Lower leg skin (tissue), 4 donors: ENCODE results near the gene MFSD1. TPM values are rescaled to one million over a fixed set of nuclear protein-coding genes. Genes with fewer than 3 reads are reported as not detected.

Experiments used
- DNase-seq, 2 donors: peaks; one replicate each; pipeline ENCODE4 v3.0.0-alpha.2; 2019; ENCODE audit warnings: low spot score in 2 of 2
- H3K4me3 ChIP-seq: fragments of 200-600 bp; sonication (generic); 2 replicates; pipeline ENCODE4 v1.5.1; 2017; ENCODE audit warnings: mild to moderate bottlenecking, low read depth; ENCODE audit not compliant: poor library complexity, severe bottlenecking
- CTCF ChIP-seq, 3 donors: fragments of 450-650 bp; IDR thresholded peaks; one replicate each; pipeline ENCODE4 v1.5.1; 2016; ENCODE audit warnings: antibody characterized with exemption in 3 of 3, mild to moderate bottlenecking in 3 of 3, moderate library complexity in 2 of 3
- POLR2A ChIP-seq, 2 donors: fragments of 450-650 bp; IDR thresholded peaks; one replicate each; pipeline ENCODE4 v1.6.1; 2016 to 2017; ENCODE audit warnings: antibody characterized with exemption in 2 of 2, mild to moderate bottlenecking in 1 of 2, moderate library complexity in 1 of 2
- WGBS, 2 donors: methylation state at CpG; one replicate each; pipeline ENCODE4 v1.1.5; 2018; 5-methylcytosine and 5-hydroxymethylcytosine counted together
- intact Hi-C: fragments of 100-400 bp; cut with DNase I; formaldehyde crosslinking; loops from one replicate; pipeline ENCODE4 v1.15.0; 2023; ENCODE audit warnings: low total_unique reads
- total RNA-seq, 4 donors: library from RNA; depleted of rRNA; stranded (reverse); fragments of >200 nt; gene quantifications; one replicate each; pipeline ENCODE4 v1.1.0, GENCODE V29; 2016

MFSD1 gene
- total RNA-seq, 4 donors from 2014 or later, result 48.9 to 99.2 (median 62.0) TPM

- TF ChIP-seq POLR2A (IDR thresholded peaks at IDR 0.05), result no peak
- intact Hi-C loops, result loop anchor here (5.0 kb wide), 1 partner anchor 65 kb away; no protein-coding TSS in a partner anchor
- no peak for DNase-seq
- 53 to 57% methylated on average over 8 of the region's 8 CpGs for WGBS, 2 donors
- H3K4me3 ChIP-seq, result no peak overlapping the region
Measured at GRCh38 chr3:158792709-158793108, 9.1 kb upstream of the MFSD1 start.

- H3K4me3 ChIP-seq, result no peak overlapping the region
- no peak for DNase-seq
- WGBS, 2 donors, result 86 to 89% methylated on average over 2 of the region's 2 CpGs
- TF ChIP-seq POLR2A (IDR thresholded peaks at IDR 0.05), result no peak
- TF ChIP-seq CTCF (IDR thresholded peaks at IDR 0.05), result no peak
- intact Hi-C loops, result loop anchor here (5.0 kb wide), 1 partner anchor 67 kb away; no protein-coding TSS in a partner anchor
Measured at GRCh38 chr3:158794206-158794605, 7.6 kb upstream of the MFSD1 start.

- H3K4me3 ChIP-seq, result no peak overlapping the region
- no peak for TF ChIP-seq POLR2A (IDR thresholded peaks at IDR 0.05)
- no peak for TF ChIP-seq CTCF (IDR thresholded peaks at IDR 0.05)
- intact Hi-C loops, result loop anchor here (5.0 kb wide), 1 partner anchor 68 kb away; no protein-coding TSS in a partner anchor
- DNase-seq, result no peak
- WGBS, 2 donors, result 77 to 78% methylated on average over 5 of the region's 5 CpGs
Measured at GRCh38 chr3:158794936-158795518, 6.8 kb upstream of the MFSD1 start.

GRCh38 chr3:158801201-158801600, 653 bp upstream of the MFSD1 start:
- WGBS, 2 donors, result 11 to 17% methylated on average over 11 of the region's 11 CpGs
- peak overlapping the region; percentile 73 for H3K4me3 ChIP-seq
- no peak for DNase-seq
- TF ChIP-seq POLR2A (IDR thresholded peaks at IDR 0.05) (no peak), CTCF (IDR thresholded peaks at IDR 0.05) (no peak)
- intact Hi-C loops, result no loop called here

GRCh38 chr3:158802409-158803268, 785 bp downstream of the MFSD1 start:
- no peak for TF ChIP-seq POLR2A (IDR thresholded peaks at IDR 0.05)
- no peak for TF ChIP-seq CTCF (IDR thresholded peaks at IDR 0.05)
- H3K4me3 ChIP-seq, result peak overlapping the region; percentile 73
- no peak for DNase-seq
- intact Hi-C loops, result no loop called here
- 28 to 29% methylated on average over 25 of the region's 25 CpGs for WGBS, 2 donors

- no peak overlapping the region for H3K4me3 ChIP-seq
- no peak for TF ChIP-seq CTCF (IDR thresholded peaks at IDR 0.05)
- TF ChIP-seq POLR2A (IDR thresholded peaks at IDR 0.05), result no peak
- intact Hi-C loops, result no loop called here
- 92 to 97% methylated on average over 3 of the region's 3 CpGs for WGBS, 2 donors
- no peak for DNase-seq
Measured at GRCh38 chr3:158804441-158804840, 2.6 kb downstream of the MFSD1 start.
